PC-9 (cell line): Measurements from ENCODE around the gene OGFOD2.

Experiments
- EZH2 ChIP-seq: fragments of 200-600 bp; sonication (generic); IDR thresholded peaks from 2 replicates; pipeline ENCODE4 v1.8.0; 2017; ENCODE audit warnings: antibody characterized with exemption, low read depth
- TF ChIP-seq, protein P1 (sequence below): fragments of 200-600 bp; sonication (generic); conservative IDR thresholded peaks from 2 replicates; pipeline ENCODE4 v1.6.1; 2017; ENCODE audit warnings: mixed run types, antibody characterized with exemption, mild to moderate bottlenecking, moderate library complexity

GRCh38 chr12:122975790-122976647 is 975 bp downstream of the OGFOD2 start:
- TF ChIP-seq, protein P1, sequence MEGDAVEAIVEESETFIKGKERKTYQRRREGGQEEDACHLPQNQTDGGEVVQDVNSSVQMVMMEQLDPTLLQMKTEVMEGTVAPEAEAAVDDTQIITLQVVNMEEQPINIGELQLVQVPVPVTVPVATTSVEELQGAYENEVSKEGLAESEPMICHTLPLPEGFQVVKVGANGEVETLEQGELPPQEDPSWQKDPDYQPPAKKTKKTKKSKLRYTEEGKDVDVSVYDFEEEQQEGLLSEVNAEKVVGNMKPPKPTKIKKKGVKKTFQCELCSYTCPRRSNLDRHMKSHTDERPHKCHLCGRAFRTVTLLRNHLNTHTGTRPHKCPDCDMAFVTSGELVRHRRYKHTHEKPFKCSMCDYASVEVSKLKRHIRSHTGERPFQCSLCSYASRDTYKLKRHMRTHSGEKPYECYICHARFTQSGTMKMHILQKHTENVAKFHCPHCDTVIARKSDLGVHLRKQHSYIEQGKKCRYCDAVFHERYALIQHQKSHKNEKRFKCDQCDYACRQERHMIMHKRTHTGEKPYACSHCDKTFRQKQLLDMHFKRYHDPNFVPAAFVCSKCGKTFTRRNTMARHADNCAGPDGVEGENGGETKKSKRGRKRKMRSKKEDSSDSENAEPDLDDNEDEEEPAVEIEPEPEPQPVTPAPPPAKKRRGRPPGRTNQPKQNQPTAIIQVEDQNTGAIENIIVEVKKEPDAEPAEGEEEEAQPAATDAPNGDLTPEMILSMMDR = no peak
- TF ChIP-seq EZH2 = no peak
